Ectodermal cell (in vitro differentiated cells): Measurements from ENCODE around the gene NDST1.

ENCODE experiments used
- H3K27ac ChIP-seq: 2 replicates; pipeline ENCODE4 v1.7.0; 2013; ENCODE audit warnings: mild to moderate bottlenecking, low read depth, low read length; ENCODE audit not compliant: insufficient read depth, poor library complexity, severe bottlenecking
- H3K27me3 ChIP-seq: 2 replicates; pipeline ENCODE4 v1.7.0; 2013; ENCODE audit warnings: mild to moderate bottlenecking, low read length; ENCODE audit not compliant: insufficient read depth, control insufficient read depth, poor library complexity, severe bottlenecking
- H3K36me3 ChIP-seq: one replicate; pipeline ENCODE4 v1.7.0; 2013; ENCODE audit warnings: low read length; ENCODE audit not compliant: control insufficient read depth, insufficient read depth
- H3K4me1 ChIP-seq: one replicate; pipeline ENCODE4 v1.7.0; 2013; ENCODE audit warnings: low read length; ENCODE audit not compliant: control insufficient read depth, insufficient read depth
- H3K4me3 ChIP-seq: 2 replicates; pipeline ENCODE4 v1.7.0; 2013; ENCODE audit warnings: low read depth, low read length, control low read depth; ENCODE audit not compliant: insufficient read depth
- H3K9me3 ChIP-seq: 2 replicates; pipeline ENCODE4 v1.7.0; 2013; ENCODE audit warnings: mild to moderate bottlenecking, low read length, moderate library complexity; ENCODE audit not compliant: control insufficient read depth
- WGBS, 2 experiments: methylation state at CpG; one replicate each; pipeline ENCODE4 v1.1.7; 2013; ENCODE audit warnings: missing lambda C conversion rate in 2 of 2; 5-methylcytosine and 5-hydroxymethylcytosine counted together

Gene NDST1

GRCh38 chr5:150530951-150531588 is 23.1 kb downstream of the NDST1 start:
- Histone ChIP-seq H3K4me1 (peaks cover 11% of the 10 kb centered on the region), H3K27ac (no peak overlapping the region), H3K4me3 (no peak overlapping the region), H3K36me3 (peaks cover 25% of the 10 kb centered on the region), H3K9me3 (no peaks in the 10 kb centered on the region), H3K27me3 (no peaks in the 10 kb centered on the region)
- WGBS, 2 experiments = 92 to 95% methylated on average over 9 of the region's 9 CpGs

DNA sequence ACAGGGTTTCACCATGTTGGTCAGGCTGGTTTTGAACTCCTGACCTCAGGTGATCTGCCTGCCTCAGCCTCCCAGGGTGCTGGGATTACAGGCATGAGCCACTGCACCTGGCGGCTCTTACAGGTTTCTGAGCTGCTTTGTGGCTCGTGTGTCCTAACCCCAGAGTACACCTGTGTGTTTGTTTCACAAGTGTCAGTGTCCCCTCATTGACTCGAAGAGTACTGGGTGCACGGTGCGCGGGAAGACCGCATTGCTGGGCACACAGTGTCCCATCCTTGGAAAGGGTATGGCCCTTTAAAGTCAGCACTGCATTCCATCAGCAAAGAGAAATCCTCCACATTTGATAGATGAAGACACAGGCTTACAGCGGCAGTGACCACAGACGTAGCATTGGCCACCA is 23.8 kb downstream of the NDST1 start:
- H3K4me1 ChIP-seq = peaks cover 11% of the 10 kb centered on the region
- no peak overlapping the region for H3K27ac ChIP-seq
- H3K9me3 ChIP-seq = no peaks in the 10 kb centered on the region
- no peak overlapping the region for H3K4me3 ChIP-seq
- 90 to 91% methylated on average over 9 of the region's 9 CpGs for WGBS, 2 experiments
- no peaks in the 10 kb centered on the region for H3K27me3 ChIP-seq
- peaks cover 27% of the 10 kb centered on the region for H3K36me3 ChIP-seq

DNA sequence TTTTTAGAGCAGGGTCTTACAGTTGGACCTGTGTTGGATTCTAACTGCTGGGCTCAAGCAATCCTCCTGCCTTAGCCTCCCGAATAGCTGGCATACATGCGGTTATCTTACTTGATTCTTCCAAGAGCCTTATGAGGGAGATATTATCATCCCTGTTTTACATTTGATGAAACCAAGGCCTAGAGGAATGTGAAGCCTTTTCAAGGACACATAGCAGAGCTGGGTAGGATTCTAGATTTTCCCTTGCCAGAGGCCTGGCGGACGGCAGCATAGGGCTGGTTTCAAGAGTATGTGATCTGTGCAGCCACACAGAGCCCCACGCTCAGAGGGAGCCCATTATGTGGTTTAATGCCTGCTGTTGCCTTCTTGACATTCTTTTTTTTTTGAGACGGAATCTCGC is 24.2 kb downstream of the NDST1 start:
- Histone ChIP-seq H3K9me3 (no peaks in the 10 kb centered on the region), H3K27ac (no peak overlapping the region), H3K36me3 (peaks cover 29% of the 10 kb centered on the region)

GRCh38 chr5:150532996-150533395 is 25.1 kb downstream of the NDST1 start:
- WGBS, 2 experiments = 94 to 99% methylated on average over 4 to 5 of the region's 5 CpGs
- peaks cover 29% of the 10 kb centered on the region for H3K36me3 ChIP-seq
- H3K4me3 ChIP-seq = no peak overlapping the region
- H3K9me3 ChIP-seq = no peaks in the 10 kb centered on the region
- no peak overlapping the region for H3K27ac ChIP-seq
- H3K27me3 ChIP-seq = no peaks in the 10 kb centered on the region
- H3K4me1 ChIP-seq = peaks cover 11% of the 10 kb centered on the region

More for the DNA sequence above, 24.2 kb downstream of the NDST1 start:
- no peaks in the 10 kb centered on the region for H3K27me3 ChIP-seq
- 92 to 93% methylated on average over 7 of the region's 7 CpGs for WGBS, 2 experiments
- no peak overlapping the region for H3K4me3 ChIP-seq
- H3K4me1 ChIP-seq = peaks cover 11% of the 10 kb centered on the region

DNA sequence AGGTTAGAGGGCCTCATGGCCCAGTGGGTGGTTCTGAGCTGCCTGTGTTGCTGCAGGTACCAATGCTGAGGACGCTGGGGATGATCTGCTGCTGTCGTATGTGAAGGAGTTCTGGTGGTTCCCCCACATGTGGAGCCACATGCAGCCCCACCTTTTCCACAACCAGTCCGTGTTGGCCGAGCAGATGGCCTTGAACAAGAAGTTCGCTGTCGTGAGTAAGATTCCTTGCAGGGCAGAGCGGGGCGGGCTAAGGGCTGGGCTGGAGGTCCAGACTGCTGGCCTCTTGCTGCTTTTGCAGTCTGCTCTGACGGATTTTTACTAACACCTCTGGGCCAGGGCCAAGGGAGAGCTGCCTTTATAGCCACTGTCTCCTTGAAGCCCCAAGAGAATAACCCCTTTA is 26.9 kb downstream of the NDST1 start:
- 94 to 95% methylated on average over 9 of the region's 9 CpGs for WGBS, 2 experiments
- Histone ChIP-seq H3K27me3 (no peaks in the 10 kb centered on the region), H3K27ac (no peak overlapping the region), H3K4me3 (no peak overlapping the region), H3K36me3 (peaks cover 38% of the 10 kb centered on the region), H3K9me3 (no peaks in the 10 kb centered on the region), H3K4me1 (peaks cover 9% of the 10 kb centered on the region)

DNA sequence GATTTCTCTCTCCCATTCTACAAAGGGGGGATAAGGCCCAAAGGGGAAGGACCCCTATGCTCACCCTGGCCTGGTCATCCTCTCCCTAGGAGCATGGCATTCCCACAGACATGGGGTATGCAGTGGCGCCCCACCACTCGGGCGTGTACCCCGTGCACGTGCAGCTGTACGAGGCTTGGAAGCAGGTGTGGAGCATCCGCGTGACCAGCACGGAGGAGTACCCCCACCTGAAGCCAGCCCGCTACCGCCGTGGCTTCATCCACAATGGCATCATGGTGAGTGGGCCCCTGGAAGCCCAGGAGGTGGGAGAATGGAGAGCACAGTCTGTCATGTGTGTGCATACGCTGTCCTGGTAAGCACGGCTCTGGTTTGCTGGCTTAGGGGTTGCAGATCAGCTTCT is 27.7 kb downstream of the NDST1 start:
- H3K27me3 ChIP-seq = no peaks in the 10 kb centered on the region
- no peak overlapping the region for H3K4me3 ChIP-seq
- peaks cover 39% of the 10 kb centered on the region for H3K36me3 ChIP-seq
- H3K27ac ChIP-seq = no peak overlapping the region
- WGBS, 2 experiments = 94 to 97% methylated on average over 14 of the region's 14 CpGs
- peaks cover 1% of the 10 kb centered on the region for H3K4me1 ChIP-seq
- H3K9me3 ChIP-seq = no peaks in the 10 kb centered on the region

DNA sequence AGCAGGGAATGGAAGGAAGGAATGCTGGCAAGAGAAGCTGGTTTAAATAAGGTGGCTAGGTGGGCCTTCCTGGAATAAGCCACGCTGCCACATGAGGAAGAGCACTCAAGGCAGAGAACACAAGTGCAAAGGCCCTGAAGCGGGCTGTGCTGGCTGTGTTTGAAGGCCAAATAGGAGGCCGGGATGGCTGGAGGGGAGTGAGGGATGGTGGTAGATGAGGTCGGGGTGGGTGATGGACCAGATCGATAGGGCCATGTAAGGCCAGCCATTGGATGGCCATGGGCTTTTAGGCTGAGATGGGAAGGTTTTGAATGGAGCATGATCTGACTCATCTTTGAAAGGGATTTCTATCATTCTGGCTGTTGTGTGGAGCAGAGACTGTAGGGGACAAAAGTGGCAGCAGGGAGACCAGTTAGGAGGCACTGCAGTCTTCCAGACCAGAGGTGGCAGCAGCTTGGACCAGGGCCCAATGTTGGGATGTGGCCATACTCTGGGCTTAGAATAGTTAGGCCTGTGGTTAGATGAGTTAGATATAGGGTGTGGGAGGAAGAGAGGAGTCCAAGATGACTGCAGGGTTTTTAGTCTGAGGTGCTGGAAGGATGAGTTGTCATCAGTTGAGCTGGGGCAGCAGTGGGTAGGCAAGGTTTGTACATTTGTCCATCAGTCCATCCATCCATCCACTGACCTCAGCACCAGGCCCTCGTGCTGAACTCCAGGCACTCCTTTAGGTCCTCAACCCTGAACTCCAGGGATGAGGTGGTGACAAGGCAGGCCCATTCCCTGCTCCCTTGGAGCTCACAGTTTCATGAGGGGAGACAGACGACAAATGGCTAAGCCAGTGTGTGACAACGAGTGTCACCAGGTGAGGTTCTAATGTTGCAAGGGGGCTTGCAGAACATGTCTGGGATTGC is 30.3 kb downstream of the NDST1 start:
- no peak overlapping the region for H3K4me3 ChIP-seq
- H3K4me1 ChIP-seq = no peaks in the 10 kb centered on the region
- peaks cover 38% of the 10 kb centered on the region for H3K36me3 ChIP-seq
- WGBS, 2 experiments = 93 to 94% methylated on average over 8 of the region's 8 CpGs
- no peaks in the 10 kb centered on the region for H3K9me3 ChIP-seq
- no peaks in the 10 kb centered on the region for H3K27me3 ChIP-seq
- no peak overlapping the region for H3K27ac ChIP-seq

GRCh38 chr5:150539206-150539605 is 31.3 kb downstream of the NDST1 start:
- Histone ChIP-seq H3K4me1 (no peaks in the 10 kb centered on the region), H3K4me3 (no peak overlapping the region), H3K27me3 (no peaks in the 10 kb centered on the region), H3K36me3 (peaks cover 38% of the 10 kb centered on the region), H3K27ac (no peak overlapping the region), H3K9me3 (no peaks in the 10 kb centered on the region)
- WGBS, 2 experiments = 94 to 95% methylated on average over 9 of the region's 9 CpGs

GRCh38 chr5:150540042-150540441 is 32.1 kb downstream of the NDST1 start:
- no peaks in the 10 kb centered on the region for H3K27me3 ChIP-seq
- no peaks in the 10 kb centered on the region for H3K4me1 ChIP-seq
- WGBS, 2 experiments = 94 to 95% methylated on average over 12 of the region's 12 CpGs
- H3K27ac ChIP-seq = no peak overlapping the region
- no peak overlapping the region for H3K4me3 ChIP-seq
- peaks cover 31% of the 10 kb centered on the region for H3K36me3 ChIP-seq
- no peaks in the 10 kb centered on the region for H3K9me3 ChIP-seq

GRCh38 chr5:150540615-150541396 is 32.9 kb downstream of the NDST1 start:
- Histone ChIP-seq H3K27me3 (no peaks in the 10 kb centered on the region), H3K36me3 (peaks cover 24% of the 10 kb centered on the region)
- 94 to 96% methylated on average over 15 of the region's 15 CpGs for WGBS, 2 experiments

More at GRCh38 chr5:150540615-150541396, 32.9 kb downstream of the NDST1 start:
- no peak overlapping the region for H3K27ac ChIP-seq
- no peaks in the 10 kb centered on the region for H3K9me3 ChIP-seq
- no peak overlapping the region for H3K4me3 ChIP-seq
- H3K4me1 ChIP-seq = no peaks in the 10 kb centered on the region
